Measurements from ENCODE around the gene CT47A7.
"Not testable (repeated sequence)": the region's sequence is repeated elsewhere in the genome, so short reads cannot be mapped to it uniquely, and the experiment has no call there.

CT47A7 gene

GRCh38 chrX:120956500-120956899, at the start of gene CT47A7:
CT47A7 (minus strand) TSS chrX:120956600; CDS start chrX:120956345, 255 bp downstream.
- not testable (repeated sequence) for DNase-seq

- DNase-seq, result peak; percentile 81
Observed at GRCh38 chrX:121000589-121000988, 44.2 kb upstream of the CT47A7 start.

GRCh38 chrX:120999413-120999812, 43.0 kb upstream of the CT47A7 start:
- DNase-seq, result peak; percentile 12

GRCh38 chrX:120985660-120986059, 29.3 kb upstream of the CT47A7 start, which contains the start of gene CT47A1:
CT47A1 (minus strand) TSS chrX:120985760; CDS start chrX:120985529, 231 bp downstream.
- not testable (repeated sequence) for DNase-seq

All from OCI-M1 (cell line).